H1 (cell line): Measurements from ENCODE around the gene ITGA4. TPM values are rescaled to one million over a fixed set of nuclear protein-coding genes. Genes with fewer than 3 reads are reported as not detected.

Source experiments
- ASH2L ChIP-seq: fragments of 200-600, 300-600 bp; sonication (generic); IDR thresholded peaks from one replicate; pipeline ENCODE4 v1.7.1; 2017; ENCODE audit warnings: low read length
- GABPA ChIP-seq: IDR thresholded peaks from 2 replicates; pipeline ENCODE4 v1.6.1; 2011; ENCODE audit warnings: mild to moderate bottlenecking, low read length, moderate library complexity, borderline replicate concordance; ENCODE audit not compliant: insufficient read depth
- MAX ChIP-seq: IDR thresholded peaks from 2 replicates; pipeline ENCODE4 v1.6.1; 2012; ENCODE audit warnings: inconsistent platforms
- PHF8 ChIP-seq: fragments of 200-600 bp; sonication (generic); conservative IDR thresholded peaks from 2 replicates; pipeline ENCODE4 v1.7.1; 2012; ENCODE audit warnings: low read depth, mild to moderate bottlenecking, inconsistent platforms, low read length, moderate library complexity
- RXRA ChIP-seq: IDR thresholded peaks from 2 replicates; pipeline ENCODE4 v1.6.1; 2011; ENCODE audit warnings: low read depth, mild to moderate bottlenecking, low read length, moderate library complexity; ENCODE audit not compliant: insufficient read depth
- SUZ12 ChIP-seq: fragments of 200-600 bp; sonication (generic); IDR thresholded peaks from 2 replicates; pipeline ENCODE4 v1.6.1; 2012; ENCODE audit warnings: mild to moderate bottlenecking, inconsistent platforms, low read length, moderate library complexity, mixed read lengths
- TCF12 ChIP-seq: IDR thresholded peaks from 2 replicates; pipeline ENCODE4 v1.6.1; 2011; ENCODE audit warnings: low read depth, mild to moderate bottlenecking, low read length
- ZNF274 ChIP-seq: IDR thresholded peaks from 2 replicates; pipeline ENCODE4 v1.7.0; 2012; ENCODE audit warnings: low read length, borderline replicate concordance; ENCODE audit errors: extremely low read depth
- polyA plus RNA-seq, 7 experiments: library from polyadenylated mRNA; depleted of rRNA in 3 of 7; stranded (reverse) in 5 of 7; unstranded in 2 of 7; fragments of >200 nt in 5 of 7; fragments of 200-250 nt in 2 of 7; gene quantifications; 1 replicate in 5 of 7; 2 replicates in 1 of 7; 4 replicates in 1 of 7; pipeline versions ENCODE4 v1.2.1 to v1.2.3, GENCODE V29; 2011 to 2013; ENCODE audit warnings: missing spikeins in 2 of 7, mixed read lengths in 2 of 7
- total RNA-seq: library from RNA; stranded (reverse); fragmentation: NEBNext Ultra II Directional; extraction: Animal tissue kit (Norgen Biotek cat#: 25700); gene quantifications from 2 replicates; pipeline ENCODE4 v1.2.1, GENCODE V29; 2021
- TF ChIP-seq, protein P1 (sequence below), 3 experiments: IDR thresholded peaks; 1 replicate in 2 of 3; 2 replicates in 1 of 3; pipeline versions ENCODE4 v1.5.1 to v1.6.1; 2011; ENCODE audit warnings: low read length in 3 of 3, mild to moderate bottlenecking in 3 of 3, inconsistent platforms in 2 of 3, low read depth in 1 of 3, moderate library complexity in 1 of 3; ENCODE audit not compliant: insufficient read depth in 1 of 3; ENCODE audit errors: control extremely low read depth in 1 of 3

ITGA4 gene
- total and polyA plus RNA-seq, 2 of the 8 experiments (the other 6 are each of a cell fraction or from before 2014, with no cell fraction given), result 0.60 to 2.1 TPM

GRCh38 chr2:181457741-181458425 is 697 bp downstream of the ITGA4 start (continued):
- TF ChIP-seq, protein P1, sequence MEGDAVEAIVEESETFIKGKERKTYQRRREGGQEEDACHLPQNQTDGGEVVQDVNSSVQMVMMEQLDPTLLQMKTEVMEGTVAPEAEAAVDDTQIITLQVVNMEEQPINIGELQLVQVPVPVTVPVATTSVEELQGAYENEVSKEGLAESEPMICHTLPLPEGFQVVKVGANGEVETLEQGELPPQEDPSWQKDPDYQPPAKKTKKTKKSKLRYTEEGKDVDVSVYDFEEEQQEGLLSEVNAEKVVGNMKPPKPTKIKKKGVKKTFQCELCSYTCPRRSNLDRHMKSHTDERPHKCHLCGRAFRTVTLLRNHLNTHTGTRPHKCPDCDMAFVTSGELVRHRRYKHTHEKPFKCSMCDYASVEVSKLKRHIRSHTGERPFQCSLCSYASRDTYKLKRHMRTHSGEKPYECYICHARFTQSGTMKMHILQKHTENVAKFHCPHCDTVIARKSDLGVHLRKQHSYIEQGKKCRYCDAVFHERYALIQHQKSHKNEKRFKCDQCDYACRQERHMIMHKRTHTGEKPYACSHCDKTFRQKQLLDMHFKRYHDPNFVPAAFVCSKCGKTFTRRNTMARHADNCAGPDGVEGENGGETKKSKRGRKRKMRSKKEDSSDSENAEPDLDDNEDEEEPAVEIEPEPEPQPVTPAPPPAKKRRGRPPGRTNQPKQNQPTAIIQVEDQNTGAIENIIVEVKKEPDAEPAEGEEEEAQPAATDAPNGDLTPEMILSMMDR (IDR thresholded peaks at IDR 0.05; ENCODE audit: control extremely low read depth in 1 of 3, insufficient read depth in 1 of 3, low read depth in 1 of 3, low read length in 3 of 3), result no peak
- TF ChIP-seq RXRA (no peak), ZNF274 (no peak), MAX (peak; percentile 62), GABPA (no peak), SUZ12 (peak; percentile 77), ASH2L (peak; percentile 65), TCF12 (no peak), PHF8 (0 out of 2 replicates have a peak, but pooled peaks have one; percentile 13)
